Heart right ventricle (tissue), 16 donors: ENCODE measurements around the gene SHB. TPM values are rescaled to one million over a fixed set of nuclear protein-coding genes. Genes with fewer than 3 reads are reported as not detected.

Experiments used
- ATAC-seq, 8 donors: fragments of 200-7000 bp; cut with Tn5 transposase; one replicate each; pipeline ENCODE4 v1.9.1; 2020; ENCODE audit warnings: mild to moderate bottlenecking in 8 of 8, moderate library complexity in 8 of 8, moderate number of reproducible peaks in 1 of 8
- DNase-seq, 2 donors: peaks; one replicate each; pipeline ENCODE4 v3.0.0-alpha.2; 2020
- H3K27ac ChIP-seq, 10 donors: fragments of 200-600 bp; sonication (generic) in 2 of 10; one replicate each; pipeline versions ENCODE4 v1.5.0 to v1.8.0; 2020 to 2022; ENCODE audit warnings: mild to moderate bottlenecking in 3 of 10
- H3K27me3 ChIP-seq, 7 donors: fragments of 200-600 bp; one replicate each; pipeline ENCODE4 v1.8.0; 2021 to 2022; ENCODE audit warnings: mild to moderate bottlenecking in 2 of 7
- H3K36me3 ChIP-seq, 9 donors: fragments of 200-600 bp; sonication (generic) in 1 of 9; one replicate each; pipeline versions ENCODE4 v1.5.0 to v1.8.0; 2020 to 2022; ENCODE audit warnings: mild to moderate bottlenecking in 2 of 9
- H3K4me1 ChIP-seq, 9 donors: fragments of 200-600 bp; sonication (generic) in 1 of 9; one replicate each; pipeline versions ENCODE4 v1.5.0 to v1.8.0; 2020 to 2022; ENCODE audit warnings: mild to moderate bottlenecking in 4 of 9
- H3K4me3 ChIP-seq, 10 donors: fragments of 200-600 bp; sonication (generic) in 2 of 10; one replicate each; pipeline versions ENCODE4 v1.5.0 to v1.8.0; 2020 to 2022; ENCODE audit warnings: mild to moderate bottlenecking in 7 of 10, moderate library complexity in 2 of 10
- H3K9me3 ChIP-seq, 11 donors: fragments of 200-600 bp in 10 of 11; sonication (generic) in 2 of 11; one replicate each; pipeline versions ENCODE4 v1.5.0 to v1.8.0; 2013 to 2022; ENCODE audit warnings: mild to moderate bottlenecking in 2 of 11, control low read depth in 1 of 11, moderate library complexity in 1 of 11
- WGBS, 2 donors: extraction: QIAGEN DNeasy Blood & Tissue Kit; methylation state at CpG; one replicate each; pipeline ENCODE4 v1.1.7; 2013; ENCODE audit warnings: inconsistent platforms in 1 of 2; 5-methylcytosine and 5-hydroxymethylcytosine counted together
- intact Hi-C, 10 donors: fragments of 100-400 bp; cut with DNase I; formaldehyde crosslinking; loops; one replicate each; pipeline versions ENCODE4 v1.11.1 to v1.14.2; 2022
- polyA plus RNA-seq, 2 donors: library from polyadenylated mRNA; stranded (reverse); fragments of 200-250 nt; gene quantifications; one replicate each; pipeline ENCODE4 v1.2.3, GENCODE V29; 2013
- total RNA-seq, 10 donors: library from RNA; stranded (reverse); fragmentation: NEBNext Ultra II Directional in 3 of 10; extraction: Animal tissue kit (Norgen Biotek cat#: 25700) in 3 of 10; gene quantifications; one replicate each; pipeline versions ENCODE4 v1.2.1 to v1.2.4, GENCODE V29; 2021 to 2023
- TF ChIP-seq, protein P1 (sequence below), 9 donors: fragments of 200-600 bp; sonication (generic) in 2 of 9; IDR thresholded peaks; one replicate each; pipeline versions ENCODE4 v1.5.0 to v1.8.0; 2021 to 2022; ENCODE audit warnings: antibody characterized with exemption in 9 of 9, mild to moderate bottlenecking in 5 of 9, moderate library complexity in 1 of 9
- donor health status: Arrhythmogenic right ventricular cardiomyopathy.
- donor health status: ischemic (EF 13 %, LVEDD 7.1; RV severe dilation, severe dysfunction).
- donor health status: healthy with polysubstance abuse.
- donor health status: DM: no; HTN: yes; CAD: no.
- donor health status: DM: no; HTN: no; CAD: no.
- donor health status: ischemic (EF 25% LVEDD 6.9; RV normal size, moderate dysfunction).
- donor health status: ischemic (EF 25% LVEDD 5.7; RV mildly dilated, moderate dysfunction).
- donor health status: healthy.
- donor health status: DM: yes; HTN: yes; CAD: no.
- donor health status: Ischemic cardiomyopathy.
- donor health status: ischemic (EF 35%, LVEDD 5.7; RV mildly dilated, moderate dysfunction).
- donor health status: nonischemic (EF 11% LVEDD 7.7; RV severe dilation, severe dysfunction).
- donor health status: DM: yes; HTN: yes; CAD: no.
- donor health status: PGD.
- donor health status: ischemic (EF 29% LVEDD 5.4; RV normal size, mild dysfunction).
- donor health status: nonischemic (EF 23%, LVEDD 6.1; RV moderate dilation, normal function).

SHB gene
- total and polyA plus RNA-seq, 12 donors, result 5.7 to 26.6 (median 18.0) TPM

DNA sequence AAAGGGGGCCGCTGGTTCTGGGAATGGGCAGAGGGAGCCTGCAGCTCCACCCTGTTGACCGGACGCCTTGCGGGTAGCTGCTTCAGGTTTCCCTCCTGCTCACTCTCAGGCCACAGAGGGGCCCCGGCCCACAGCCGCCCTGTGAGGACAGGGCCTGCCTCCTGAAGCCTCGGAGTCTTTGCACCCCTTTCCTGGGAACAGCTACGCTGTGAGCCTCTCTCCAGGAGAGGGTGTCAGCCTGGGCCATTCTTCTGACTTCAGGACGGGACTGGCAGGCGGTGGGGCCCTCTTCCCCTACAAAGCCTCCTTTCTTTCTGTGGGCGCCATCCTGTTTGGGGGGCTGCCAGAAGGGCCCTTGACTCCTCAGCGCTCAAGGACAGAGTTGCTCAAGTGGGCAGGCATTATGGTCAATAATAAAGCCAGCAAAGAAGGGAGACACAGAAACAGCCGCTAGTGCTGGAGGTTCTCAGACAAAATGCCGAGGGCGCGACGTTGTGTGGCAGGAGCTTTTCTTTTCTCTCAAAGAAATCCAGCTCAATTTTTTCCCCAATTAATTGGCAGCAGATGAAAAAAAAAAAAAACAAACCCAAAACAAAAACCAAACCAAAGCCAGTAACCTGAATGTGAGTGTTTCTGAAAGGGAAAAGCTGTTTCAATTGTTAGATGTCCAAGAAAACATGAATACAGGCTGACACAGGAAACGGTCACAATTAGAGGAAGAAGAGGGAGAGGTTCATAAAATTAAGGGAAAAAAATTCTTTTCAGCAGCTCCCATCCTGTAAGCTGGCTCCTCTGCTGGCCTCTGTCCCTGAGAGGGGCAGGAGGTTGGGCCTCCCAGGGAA lies 152.3 kb downstream of the SHB start:
- H3K9me3 ChIP-seq, result no peaks in the 10 kb centered on the region
- H3K27me3 ChIP-seq, result no peaks in the 10 kb centered on the region
- peaks cover 0 to 18% (median 0%) of the 10 kb centered on the region in 9 donors for H3K36me3 ChIP-seq
- H3K4me1 ChIP-seq, result peaks cover 6 to 58% (median 34%) of the 10 kb centered on the region in 9 donors
- TF ChIP-seq, protein P1, sequence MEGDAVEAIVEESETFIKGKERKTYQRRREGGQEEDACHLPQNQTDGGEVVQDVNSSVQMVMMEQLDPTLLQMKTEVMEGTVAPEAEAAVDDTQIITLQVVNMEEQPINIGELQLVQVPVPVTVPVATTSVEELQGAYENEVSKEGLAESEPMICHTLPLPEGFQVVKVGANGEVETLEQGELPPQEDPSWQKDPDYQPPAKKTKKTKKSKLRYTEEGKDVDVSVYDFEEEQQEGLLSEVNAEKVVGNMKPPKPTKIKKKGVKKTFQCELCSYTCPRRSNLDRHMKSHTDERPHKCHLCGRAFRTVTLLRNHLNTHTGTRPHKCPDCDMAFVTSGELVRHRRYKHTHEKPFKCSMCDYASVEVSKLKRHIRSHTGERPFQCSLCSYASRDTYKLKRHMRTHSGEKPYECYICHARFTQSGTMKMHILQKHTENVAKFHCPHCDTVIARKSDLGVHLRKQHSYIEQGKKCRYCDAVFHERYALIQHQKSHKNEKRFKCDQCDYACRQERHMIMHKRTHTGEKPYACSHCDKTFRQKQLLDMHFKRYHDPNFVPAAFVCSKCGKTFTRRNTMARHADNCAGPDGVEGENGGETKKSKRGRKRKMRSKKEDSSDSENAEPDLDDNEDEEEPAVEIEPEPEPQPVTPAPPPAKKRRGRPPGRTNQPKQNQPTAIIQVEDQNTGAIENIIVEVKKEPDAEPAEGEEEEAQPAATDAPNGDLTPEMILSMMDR (IDR thresholded peaks at IDR 0.05), result no peak
- intact Hi-C loops, result loop anchor here in 8 of 10 donors (1.0 to 10.0 kb wide), 14 partner anchors 10 to 478 kb away; partner anchors contain the start of genes SHB (in 5 of the 8) and ALDH1B1 (in 1 of the 8)
- DNase-seq (no peak), ATAC-seq (peak in 7 of 8 donors; percentile 9 to 72 (median 43))
- peak overlapping the region; percentile 48 to 86 (median 76) for H3K27ac ChIP-seq
- WGBS, 2 donors, result 66 to 74% methylated on average over 18 of the region's 18 CpGs
- peak overlapping the region in 1 of 10 donors; percentile 18 for H3K4me3 ChIP-seq

DNA sequence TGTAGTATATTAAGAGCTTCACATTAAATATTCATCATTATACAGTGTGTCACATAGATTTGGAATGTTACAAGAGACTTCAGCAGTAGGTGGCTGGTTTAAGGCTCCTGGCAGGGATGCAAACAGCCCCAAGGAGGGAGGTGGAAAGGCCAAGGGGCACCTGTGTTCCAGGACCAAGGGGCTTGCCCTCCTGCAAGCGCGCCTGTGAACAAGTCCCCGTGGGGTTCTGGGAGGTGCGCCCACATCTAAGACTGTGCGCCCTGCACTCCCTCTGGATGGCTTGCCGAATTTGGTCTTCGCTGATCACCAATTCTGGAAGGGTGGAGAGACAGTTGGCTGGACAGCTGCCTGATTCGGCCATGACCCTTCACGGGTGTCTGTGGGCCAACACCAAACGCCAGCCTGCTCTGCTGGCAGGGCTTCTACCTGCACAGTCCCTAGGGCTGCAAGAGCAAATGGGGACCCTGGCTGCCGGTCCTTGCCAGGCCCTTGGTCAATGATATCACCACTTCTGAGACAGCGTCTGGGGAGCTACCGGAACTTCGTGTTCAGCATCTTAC lies 153.0 kb downstream of the SHB start:
- DNase-seq (no peak), ATAC-seq (no peak)
- intact Hi-C loops, result loop anchor here in 8 of 10 donors (1.0 to 10.0 kb wide), 14 partner anchors 10 to 479 kb away; partner anchors contain the start of genes SHB (in 5 of the 8) and ALDH1B1 (in 1 of the 8)
- no peaks in the 10 kb centered on the region for H3K27me3 ChIP-seq
- peak overlapping the region in 1 of 10 donors; percentile 18 for H3K4me3 ChIP-seq
- peaks cover 4 to 53% (median 31%) of the 10 kb centered on the region in 9 donors for H3K4me1 ChIP-seq
- no peaks in the 10 kb centered on the region for H3K9me3 ChIP-seq
- peaks cover 0 to 18% (median 0%) of the 10 kb centered on the region in 9 donors for H3K36me3 ChIP-seq
- TF ChIP-seq, protein P1 (IDR thresholded peaks at IDR 0.05), result no peak
- 75 to 82% methylated on average over 14 of the region's 14 CpGs for WGBS, 2 donors
- H3K27ac ChIP-seq, result peak overlapping the region in 9 of 10 donors; percentile 48 to 86 (median 76)

DNA sequence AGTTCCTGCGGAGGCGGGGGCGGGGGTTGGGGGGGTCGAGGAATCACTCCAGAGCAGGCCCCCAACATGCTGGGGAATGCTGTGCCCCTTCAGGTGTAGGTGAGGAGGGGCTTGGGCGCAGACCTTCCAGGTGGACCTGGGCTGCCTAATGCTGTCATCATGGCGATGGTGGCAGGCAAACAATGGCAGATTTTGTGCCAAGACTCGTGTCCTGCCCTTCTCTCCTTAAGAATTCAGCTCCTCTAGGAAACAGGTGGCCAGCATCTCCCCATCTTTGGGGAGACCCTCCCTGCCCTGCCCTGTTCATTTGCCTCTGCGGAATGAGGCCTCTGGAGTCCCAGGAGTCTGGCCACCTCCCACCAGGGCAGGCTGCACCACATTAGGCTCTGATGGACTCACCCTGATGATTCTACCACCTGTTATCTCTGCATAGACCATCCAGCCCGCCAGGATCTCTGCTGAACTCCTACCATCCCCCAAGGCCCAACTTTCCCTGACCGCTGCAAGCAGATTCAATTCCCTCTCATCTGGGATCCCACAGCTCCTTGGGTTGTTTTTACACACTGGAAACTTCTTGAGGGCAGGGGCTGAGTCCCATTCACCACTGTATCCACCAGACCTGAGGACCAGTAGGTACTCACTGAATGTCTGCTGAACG lies 154.2 kb downstream of the SHB start:
- peaks cover 0 to 18% (median 0%) of the 10 kb centered on the region in 9 donors for H3K36me3 ChIP-seq
- 79% methylated on average over 11 of the region's 11 CpGs for WGBS, 2 donors
- no peaks in the 10 kb centered on the region for H3K9me3 ChIP-seq
- intact Hi-C loops, result loop anchor here in 9 of 10 donors (2.0 to 10.0 kb wide), 14 partner anchors 72 to 480 kb away; partner anchors contain the start of genes SHB (in 5 of the 9) and ALDH1B1 (in 1 of the 9)
- H3K27ac ChIP-seq, result no peak overlapping the region
- H3K4me3 ChIP-seq, result no peak overlapping the region
- H3K27me3 ChIP-seq, result no peaks in the 10 kb centered on the region
- DNase-seq, result no peak
- TF ChIP-seq, protein P1 (IDR thresholded peaks at IDR 0.05), result no peak
- no peak for ATAC-seq
- peaks cover 4 to 51% (median 31%) of the 10 kb centered on the region in 9 donors for H3K4me1 ChIP-seq

DNA sequence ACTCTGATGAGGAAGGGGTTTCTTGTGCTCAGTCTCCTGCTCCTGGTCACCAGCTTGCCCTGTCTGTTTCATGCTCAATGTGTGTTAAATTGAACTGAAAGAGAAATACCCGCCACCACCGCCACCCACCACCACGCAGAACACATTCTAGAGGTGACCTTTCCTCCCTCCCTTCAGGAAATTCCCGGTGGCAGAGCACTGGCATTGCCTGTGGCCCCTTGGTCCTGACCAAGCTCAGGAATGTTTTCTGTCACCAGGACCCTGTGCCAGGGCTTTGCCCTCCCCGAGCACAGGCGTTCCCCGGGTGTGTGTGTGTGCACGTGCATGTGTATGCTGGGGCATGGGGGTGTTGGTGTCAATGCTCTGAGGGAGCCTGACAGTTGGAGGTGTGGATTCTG lies 154.9 kb downstream of the SHB start:
- Histone ChIP-seq H3K4me3 (no peak overlapping the region), H3K27ac (no peak overlapping the region), H3K9me3 (no peaks in the 10 kb centered on the region), H3K4me1 (peaks cover 4 to 51% (median 33%) of the 10 kb centered on the region in 9 donors), H3K36me3 (peaks cover 0 to 13% (median 0%) of the 10 kb centered on the region in 9 donors), H3K27me3 (no peaks in the 10 kb centered on the region)
- TF ChIP-seq, protein P1 (IDR thresholded peaks at IDR 0.05), result no peak
- ATAC-seq (peak in 1 of 8 donors; percentile 3), DNase-seq (no peak)
- intact Hi-C loops, result loop anchor here in 9 of 10 donors (2.0 to 10.0 kb wide), 9 partner anchors 101 to 481 kb away; partner anchors contain the start of genes ALDH1B1 (in 1 of the 9) and SHB (in 1 of the 9)
- WGBS, 2 donors, result 71% methylated on average over 8 of the region's 8 CpGs
